IPS-18c (cell line): Measurements from ENCODE around the gene OR1I1.

Source experiments
- H3K4me3 ChIP-seq: 2 replicates; pipeline ENCODE4 v1.7.0; 2013; ENCODE audit warnings: low read depth, mild to moderate bottlenecking, low read length, moderate library complexity; ENCODE audit not compliant: insufficient read depth
- H3K9me3 ChIP-seq: one replicate; pipeline ENCODE4 v1.6.1; 2013; ENCODE audit warnings: mild to moderate bottlenecking, low read length, moderate library complexity; ENCODE audit not compliant: control insufficient read depth, insufficient read depth

The OR1I1 gene

GRCh38 chr19:15110418-15110815 is 28.4 kb downstream of the OR1I1 start:
- Histone ChIP-seq H3K9me3 (no peaks in the 10 kb centered on the region), H3K4me3 (no peak overlapping the region)

- H3K4me3 ChIP-seq: no peak overlapping the region
- H3K9me3 ChIP-seq: no peaks in the 10 kb centered on the region
These were observed 29.7 kb downstream of the OR1I1 start for GRCh38 chr19:15111758-15112157.

- H3K9me3 ChIP-seq: no peaks in the 10 kb centered on the region
- no peak overlapping the region for H3K4me3 ChIP-seq
These were observed 30.4 kb downstream of the OR1I1 start for GRCh38 chr19:15112385-15112784.

GRCh38 chr19:15113245-15114152 is 31.5 kb downstream of the OR1I1 start:
- H3K4me3 ChIP-seq: no peak overlapping the region

GRCh38 chr19:15114153-15114540 is 32.1 kb downstream of the OR1I1 start:
- H3K9me3 ChIP-seq: no peaks in the 10 kb centered on the region
- no peak overlapping the region for H3K4me3 ChIP-seq

More at GRCh38 chr19:15113245-15114152, 31.5 kb downstream of the OR1I1 start:
- no peaks in the 10 kb centered on the region for H3K9me3 ChIP-seq

- H3K4me3 ChIP-seq: no peak overlapping the region
- no peaks in the 10 kb centered on the region for H3K9me3 ChIP-seq
These were observed 33.1 kb downstream of the OR1I1 start for GRCh38 chr19:15115080-15115479.

GRCh38 chr19:15115762-15116615 is 34.0 kb downstream of the OR1I1 start:
- H3K4me3 ChIP-seq: no peak overlapping the region

GRCh38 chr19:15116856-15117255 is 34.8 kb downstream of the OR1I1 start:
- no peak overlapping the region for H3K4me3 ChIP-seq

More at GRCh38 chr19:15115762-15116615, 34.0 kb downstream of the OR1I1 start:
- H3K9me3 ChIP-seq: no peaks in the 10 kb centered on the region

GRCh38 chr19:15118248-15118647 is 36.2 kb downstream of the OR1I1 start:
- Histone ChIP-seq H3K4me3 (no peak overlapping the region), H3K9me3 (no peaks in the 10 kb centered on the region)

More at GRCh38 chr19:15116856-15117255, 34.8 kb downstream of the OR1I1 start:
- no peaks in the 10 kb centered on the region for H3K9me3 ChIP-seq

GRCh38 chr19:15118789-15119494 is 36.9 kb downstream of the OR1I1 start:
- Histone ChIP-seq H3K4me3 (no peak overlapping the region; the same call in 1 of the 2 replicates), H3K9me3 (no peaks in the 10 kb centered on the region)

GRCh38 chr19:15120135-15121026 is 38.4 kb downstream of the OR1I1 start:
- H3K4me3 ChIP-seq: no peak overlapping the region
- H3K9me3 ChIP-seq: peaks cover 4% of the 10 kb centered on the region

GRCh38 chr19:15122331-15123030 is 40.5 kb downstream of the OR1I1 start:
- no peak overlapping the region for H3K4me3 ChIP-seq
- peaks cover 4% of the 10 kb centered on the region for H3K9me3 ChIP-seq

GRCh38 chr19:15123031-15123890 is 41.2 kb downstream of the OR1I1 start:
- Histone ChIP-seq H3K9me3 (peaks cover 4% of the 10 kb centered on the region), H3K4me3 (no peak overlapping the region)

GRCh38 chr19:15123900-15124299 is 41.9 kb downstream of the OR1I1 start:
- no peak overlapping the region for H3K4me3 ChIP-seq

GRCh38 chr19:15124572-15125231 is 42.7 kb downstream of the OR1I1 start:
- Histone ChIP-seq H3K9me3 (peaks cover 4% of the 10 kb centered on the region), H3K4me3 (peak overlapping the region; percentile 97)

More at GRCh38 chr19:15123900-15124299, 41.9 kb downstream of the OR1I1 start:
- H3K9me3 ChIP-seq: peaks cover 4% of the 10 kb centered on the region
